ENCODE measurements around the gene DRD1. TPM values are rescaled to one million over a fixed set of nuclear protein-coding genes. Genes with fewer than 3 reads are reported as not detected.

The DRD1 gene
- not detected in 2 replicates for total RNA-seq

GRCh38 chr5:175444060-175444904, at the start of gene DRD1:
Gene DRD1 (minus strand): TSS chr5:175444182. CDS start chr5:175443099, 1,083 bp downstream.

GRCh38 chr5:175478384-175479124, 34.6 kb upstream of the DRD1 start, which contains the start of gene SFXN1:
Gene SFXN1 (plus strand): TSS chr5:175478560. CDS start chr5:175492104, 13,544 bp downstream.

Other genes starting within 250 kb of the DRD1 start
- gene SFXN1, start 34.4 kb upstream of the DRD1 start, total RNA-seq: 55.5 and 72.3 TPM in 2 replicates
- not detected in 2 replicates for gene HRH2, start 213.9 kb upstream of the DRD1 start, total RNA-seq

Data from dermis lymphatic vessel endothelial cell (primary cell).